H9 (cell line): ENCODE results near the gene GLS2. TPM values are rescaled to one million over a fixed set of nuclear protein-coding genes. Genes with fewer than 3 reads are reported as not detected.

Experiments
- DNase-seq: peaks from one replicate; pipeline ENCODE4 v3.0.0-alpha.2; 2017
- H2AFZ ChIP-seq: one replicate; pipeline ENCODE4 v1.6.1; 2013; ENCODE audit warnings: mild to moderate bottlenecking, low read length, control low read depth, moderate library complexity
- H2AK5ac ChIP-seq: 2 replicates; pipeline ENCODE4 v1.6.1; 2013; ENCODE audit warnings: low read length, control low read depth, mixed read lengths; ENCODE audit not compliant: insufficient read length
- H2BK120ac ChIP-seq: one replicate; pipeline ENCODE4 v1.6.1; 2013; ENCODE audit warnings: low read depth, mild to moderate bottlenecking, low read length, control low read depth, inconsistent platforms; ENCODE audit not compliant: poor library complexity, severe bottlenecking
- H2BK12ac ChIP-seq: 2 replicates; pipeline ENCODE4 v1.6.1; 2013; ENCODE audit warnings: low read length, control low read depth, mixed read lengths, low read depth; ENCODE audit not compliant: insufficient read length
- H2BK15ac ChIP-seq: 2 replicates; pipeline ENCODE4 v1.6.1; 2013; ENCODE audit warnings: low read depth, low read length, control low read depth
- H2BK20ac ChIP-seq: one replicate; pipeline ENCODE4 v1.6.1; 2013; ENCODE audit warnings: low read depth, mild to moderate bottlenecking, low read length, control low read depth, inconsistent platforms; ENCODE audit not compliant: poor library complexity, severe bottlenecking
- H2BK5ac ChIP-seq: 2 replicates; pipeline ENCODE4 v1.6.1; 2013; ENCODE audit warnings: low read length, control low read depth, mixed read lengths; ENCODE audit not compliant: insufficient read length
- H3K14ac ChIP-seq: 2 replicates; pipeline ENCODE4 v1.6.1; 2013; ENCODE audit warnings: low read length, control low read depth; ENCODE audit not compliant: insufficient read depth
- H3K18ac ChIP-seq: 2 replicates; pipeline ENCODE4 v1.6.1; 2013; ENCODE audit warnings: low read depth, mild to moderate bottlenecking, mixed read lengths, low read length, control low read depth; ENCODE audit not compliant: insufficient read length
- H3K23ac ChIP-seq: 2 replicates; pipeline ENCODE4 v1.6.1; 2013; ENCODE audit warnings: low read length, control low read depth, mixed read lengths, low read depth; ENCODE audit not compliant: insufficient read length
- H3K23me2 ChIP-seq: 2 replicates; pipeline ENCODE4 v1.6.1; 2013; ENCODE audit warnings: low read depth, mild to moderate bottlenecking, mixed read lengths, low read length, control low read depth; ENCODE audit not compliant: insufficient read length, poor library complexity, severe bottlenecking
- H3K27ac ChIP-seq: 2 replicates; pipeline ENCODE4 v1.5.1; 2013; ENCODE audit warnings: low read length, control low read depth, mixed read lengths, low read depth; ENCODE audit not compliant: insufficient read length
- H3K27me3 ChIP-seq: 2 replicates; pipeline ENCODE4 v1.6.1; 2013; ENCODE audit warnings: low read length, control low read depth, inconsistent platforms; ENCODE audit not compliant: insufficient read depth
- H3K4ac ChIP-seq: 2 replicates; pipeline ENCODE4 v1.6.1; 2013; ENCODE audit warnings: low read depth, mild to moderate bottlenecking, control low read depth, inconsistent platforms, low read length, moderate library complexity
- H3K4me1 ChIP-seq: 2 replicates; pipeline ENCODE4 v1.6.1; 2013; ENCODE audit warnings: low read length, control low read depth, inconsistent platforms; ENCODE audit not compliant: insufficient read depth
- H3K4me2 ChIP-seq: 2 replicates; pipeline ENCODE4 v1.6.1; 2013; ENCODE audit warnings: low read length, control low read depth, mixed read lengths; ENCODE audit not compliant: insufficient read length, insufficient read depth
- H3K56ac ChIP-seq: 2 replicates; pipeline ENCODE4 v1.6.1; 2013; ENCODE audit warnings: low read depth, mild to moderate bottlenecking, mixed read lengths, low read length, control low read depth; ENCODE audit not compliant: insufficient read length
- H3K79me1 ChIP-seq: 2 replicates; pipeline ENCODE4 v1.6.1; 2013; ENCODE audit warnings: low read depth, mild to moderate bottlenecking, moderate library complexity, low read length, control low read depth, inconsistent platforms; ENCODE audit not compliant: insufficient read depth, poor library complexity, severe bottlenecking
- H3K79me2 ChIP-seq: 2 replicates; pipeline ENCODE4 v1.6.1; 2013; ENCODE audit warnings: low read length, control low read depth, inconsistent platforms; ENCODE audit not compliant: insufficient read depth
- H3K9ac ChIP-seq: 2 replicates; pipeline ENCODE4 v1.6.1; 2013; ENCODE audit warnings: low read length, control low read depth, mixed read lengths; ENCODE audit not compliant: insufficient read length; ENCODE audit errors: extremely low read depth
- H3K9me3 ChIP-seq: one replicate; pipeline ENCODE4 v1.6.1; 2013; ENCODE audit warnings: low read depth, low read length, inconsistent platforms; ENCODE audit not compliant: control insufficient read depth
- H3T11ph ChIP-seq: one replicate; pipeline ENCODE4 v1.6.1; 2013; ENCODE audit warnings: mild to moderate bottlenecking, low read length, control low read depth, inconsistent platforms
- H4K20me1 ChIP-seq: one replicate; pipeline ENCODE4 v1.6.1; 2013; ENCODE audit not compliant: control insufficient read depth, insufficient read length, insufficient read depth
- H4K5ac ChIP-seq: 2 replicates; pipeline ENCODE4 v1.6.1; 2013; ENCODE audit warnings: low read depth, mild to moderate bottlenecking, mixed read lengths, low read length, control low read depth; ENCODE audit not compliant: insufficient read length
- H4K8ac ChIP-seq: replicated peaks from 2 replicates; pipeline ENCODE4 v1.6.1; 2013; ENCODE audit warnings: low read length, control low read depth, mixed read lengths, low read depth; ENCODE audit not compliant: insufficient read length
- H4K91ac ChIP-seq: 2 replicates; pipeline ENCODE4 v1.6.1; 2013; ENCODE audit warnings: low read depth, mild to moderate bottlenecking, moderate library complexity, mixed read lengths, low read length, control low read depth; ENCODE audit not compliant: insufficient read length
- H3K27ac Mint-ChIP-seq, 3 experiments: 2 replicates in 2 of 3; 3 replicates in 1 of 3; pipeline ENCODE4 v1.8.0; 2020 to 2021; ENCODE audit warnings: mixed read lengths in 3 of 3, mild to moderate bottlenecking in 1 of 3, moderate library complexity in 1 of 3
- H3K27me3 Mint-ChIP-seq: 2 replicates; pipeline ENCODE4 v1.8.0; 2021; ENCODE audit warnings: low read depth, mild to moderate bottlenecking, moderate library complexity, mixed read lengths
- H3K36me3 Mint-ChIP-seq, 3 experiments: 2 replicates in 2 of 3; 3 replicates in 1 of 3; pipeline ENCODE4 v1.8.0; 2020 to 2021; ENCODE audit warnings: low read depth in 3 of 3, mixed read lengths in 3 of 3; ENCODE audit not compliant: insufficient read depth in 1 of 3
- H3K4me1 Mint-ChIP-seq, 2 experiments: 2 replicates each; pipeline ENCODE4 v1.8.0; 2020; ENCODE audit warnings: mixed read lengths in 2 of 2
- H3K4me3 Mint-ChIP-seq, 2 experiments: 2 replicates in 1 of 2; 3 replicates in 1 of 2; pipeline ENCODE4 v1.8.0; 2020 to 2021; ENCODE audit warnings: mild to moderate bottlenecking in 2 of 2, mixed read lengths in 2 of 2, moderate library complexity in 1 of 2
- H3K9me3 Mint-ChIP-seq, 2 experiments: 2 replicates in 1 of 2; 3 replicates in 1 of 2; pipeline ENCODE4 v1.8.0; 2020; ENCODE audit warnings: mild to moderate bottlenecking in 2 of 2, mixed read lengths in 2 of 2, moderate library complexity in 1 of 2
- WGBS: extraction: QIAGEN DNeasy Blood & Tissue Kit; methylation state at CpG from one replicate; pipeline ENCODE4 v1.1.7; 2013; ENCODE audit warnings: missing lambda C conversion rate, low lambda C conversion rate, mixed read lengths; ENCODE audit not compliant: insufficient read length; ENCODE audit errors: extremely low coverage; 5-methylcytosine and 5-hydroxymethylcytosine counted together
- total RNA-seq: library from RNA; stranded (reverse); gene quantifications from 2 replicates; pipeline ENCODE4 v1.2.1, GENCODE V29; 2021
- TF ChIP-seq, protein P1 (sequence below): fragments of 200-600 bp; sonication (generic); conservative IDR thresholded peaks from 3 replicates; pipeline ENCODE4 v1.8.0; 2021; ENCODE audit warnings: antibody characterized with exemption, mild to moderate bottlenecking

The GLS2 gene
- total RNA-seq, 1 experiment from 2014 or later, result 17.0 TPM

DNA sequence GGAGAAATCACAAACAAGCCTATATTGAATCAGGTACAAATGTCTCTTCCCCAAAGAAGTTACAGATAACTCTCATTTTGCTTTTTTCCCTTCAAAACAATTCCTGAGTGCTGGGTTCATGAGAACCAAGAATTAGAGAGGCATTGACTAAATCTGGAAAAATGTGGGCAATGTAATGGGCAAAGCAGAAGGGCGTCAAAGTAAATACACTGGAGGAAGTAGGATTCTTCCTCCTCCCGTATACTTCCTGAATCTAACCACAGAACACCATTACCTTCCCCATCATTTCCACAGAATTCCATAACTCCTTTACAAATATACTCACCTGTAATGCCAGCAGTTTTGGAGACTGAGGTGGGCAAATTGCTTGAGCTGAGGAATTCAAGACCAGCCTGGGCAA, 30.6 kb upstream of the GLS2 start:
- Histone ChIP-seq H3K23me2 (peaks cover 5% of the 10 kb centered on the region), H3K9me3 (no peaks in the 10 kb centered on the region), H3K9ac (no peak overlapping the region), H3K4me1 (no peaks in the 10 kb centered on the region), H3K18ac (no peak overlapping the region), H2BK15ac (no peak overlapping the region), H3T11ph (no peak overlapping the region), H2AK5ac (no peak overlapping the region), H3K27ac (no peak overlapping the region), H2BK12ac (no peak overlapping the region), H4K20me1 (no peaks in the 10 kb centered on the region), H3K27me3 (no peaks in the 10 kb centered on the region), H3K14ac (no peak overlapping the region), H4K5ac (no peak overlapping the region), H2AFZ (no peak overlapping the region), H3K4ac (no peak overlapping the region), H3K4me2 (no peak overlapping the region), H3K23ac (no peak overlapping the region), H2BK120ac (no peak overlapping the region), H2BK5ac (no peak overlapping the region), H4K91ac (no peak overlapping the region), H4K8ac (no peak overlapping the region), H2BK20ac (no peak overlapping the region), H3K56ac (no peak overlapping the region), H3K79me1 (no peaks in the 10 kb centered on the region), H3K79me2 (no peaks in the 10 kb centered on the region; the same call in 1 of the 2 replicates)
- peak overlapping the region in 1 of 3 experiments; percentile 16; a peak in 1 of 7 replicates for H3K27ac Mint-ChIP-seq
- no peaks in the 10 kb centered on the region for H3K36me3 Mint-ChIP-seq
- H3K4me1 Mint-ChIP-seq, result peaks cover 18 to 23% of the 10 kb centered on the region in 2 experiments
- TF ChIP-seq, protein P1, sequence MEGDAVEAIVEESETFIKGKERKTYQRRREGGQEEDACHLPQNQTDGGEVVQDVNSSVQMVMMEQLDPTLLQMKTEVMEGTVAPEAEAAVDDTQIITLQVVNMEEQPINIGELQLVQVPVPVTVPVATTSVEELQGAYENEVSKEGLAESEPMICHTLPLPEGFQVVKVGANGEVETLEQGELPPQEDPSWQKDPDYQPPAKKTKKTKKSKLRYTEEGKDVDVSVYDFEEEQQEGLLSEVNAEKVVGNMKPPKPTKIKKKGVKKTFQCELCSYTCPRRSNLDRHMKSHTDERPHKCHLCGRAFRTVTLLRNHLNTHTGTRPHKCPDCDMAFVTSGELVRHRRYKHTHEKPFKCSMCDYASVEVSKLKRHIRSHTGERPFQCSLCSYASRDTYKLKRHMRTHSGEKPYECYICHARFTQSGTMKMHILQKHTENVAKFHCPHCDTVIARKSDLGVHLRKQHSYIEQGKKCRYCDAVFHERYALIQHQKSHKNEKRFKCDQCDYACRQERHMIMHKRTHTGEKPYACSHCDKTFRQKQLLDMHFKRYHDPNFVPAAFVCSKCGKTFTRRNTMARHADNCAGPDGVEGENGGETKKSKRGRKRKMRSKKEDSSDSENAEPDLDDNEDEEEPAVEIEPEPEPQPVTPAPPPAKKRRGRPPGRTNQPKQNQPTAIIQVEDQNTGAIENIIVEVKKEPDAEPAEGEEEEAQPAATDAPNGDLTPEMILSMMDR, result no peak
- DNase-seq, result no peak
- H3K9me3 Mint-ChIP-seq, result no peaks in the 10 kb centered on the region
- no peaks in the 10 kb centered on the region for H3K27me3 Mint-ChIP-seq
- no peak overlapping the region for H3K4me3 Mint-ChIP-seq
- no CpG with 5 or more reads among the region's 2 CpGs for WGBS
